ENCODE results near the gene DCP2. TPM values are rescaled to one million over a fixed set of nuclear protein-coding genes. Genes with fewer than 3 reads are reported as not detected.

The DCP2 gene
- total RNA-seq = 78.9 and 82.5 TPM in 2 replicates

GRCh38 chr5:112976432-112977309 is at the start of gene DCP2:
Gene DCP2 (plus strand): TSS chr5:112976798. CDS start chr5:112976934, 136 bp downstream.
- peak; percentile 96 for DNase-seq (ENCODE audit: low spot score)
- Mint-ChIP-seq H3K9me3 (no peaks in the 10 kb centered on the region), H3K27me3 (ENCODE audit: insufficient read depth) (no peaks in the 10 kb centered on the region), H3K4me1 (ENCODE audit: low read depth) (peaks cover 32% of the 10 kb centered on the region), H3K36me3 (ENCODE audit: low read depth) (peaks cover 2% of the 10 kb centered on the region), H3K4me3 (peak within 1 kb of the TSS; percentile 93), H3K27ac (peak within 1 kb of the TSS; percentile 93)
- intact Hi-C loops (cut with micrococcal nuclease) = loop anchor here (1.0 to 5.0 kb wide), 9 partner anchors 12 to 814 kb away; partner anchors contain the start of genes REEP5, SRP19 and YTHDC2

- H3K4me3 Mint-ChIP-seq = peak overlapping the region; percentile 43
- peaks cover 46% of the 10 kb centered on the region for H3K4me1 Mint-ChIP-seq (ENCODE audit: low read depth)
- H3K27me3 Mint-ChIP-seq (ENCODE audit: insufficient read depth) = peaks cover 2% of the 10 kb centered on the region
- H3K36me3 Mint-ChIP-seq (ENCODE audit: low read depth) = peaks cover 6% of the 10 kb centered on the region
- H3K9me3 Mint-ChIP-seq = peaks cover 4% of the 10 kb centered on the region
- intact Hi-C loops (cut with micrococcal nuclease) = loop anchor here (1.0 kb wide), 1 partner anchor 7 kb away; the partner anchor contains the start of gene REEP5
- peak overlapping the region; percentile 51 for H3K27ac Mint-ChIP-seq
- DNase-seq (ENCODE audit: low spot score) = no peak
Measured at GRCh38 chr5:112929336-112930081, 47.1 kb upstream of the DCP2 start.

- intact Hi-C loops (cut with micrococcal nuclease) = loop anchor here (1.0 kb wide), 1 partner anchor 8 kb away; the partner anchor contains the start of gene REEP5
- Mint-ChIP-seq H3K4me3 (peak overlapping the region; percentile 34), H3K4me1 (ENCODE audit: low read depth) (peaks cover 48% of the 10 kb centered on the region), H3K36me3 (ENCODE audit: low read depth) (peaks cover 6% of the 10 kb centered on the region), H3K27me3 (ENCODE audit: insufficient read depth) (peaks cover 2% of the 10 kb centered on the region), H3K9me3 (peaks cover 4% of the 10 kb centered on the region), H3K27ac (peak overlapping the region; percentile 51)
- no peak for DNase-seq (ENCODE audit: low spot score)
Measured at GRCh38 chr5:112930082-112930344, 46.6 kb upstream of the DCP2 start.

GRCh38 chr5:112931473-112931872 is 45.1 kb upstream of the DCP2 start:
- peaks cover 6% of the 10 kb centered on the region for H3K36me3 Mint-ChIP-seq (ENCODE audit: low read depth)

DNA sequence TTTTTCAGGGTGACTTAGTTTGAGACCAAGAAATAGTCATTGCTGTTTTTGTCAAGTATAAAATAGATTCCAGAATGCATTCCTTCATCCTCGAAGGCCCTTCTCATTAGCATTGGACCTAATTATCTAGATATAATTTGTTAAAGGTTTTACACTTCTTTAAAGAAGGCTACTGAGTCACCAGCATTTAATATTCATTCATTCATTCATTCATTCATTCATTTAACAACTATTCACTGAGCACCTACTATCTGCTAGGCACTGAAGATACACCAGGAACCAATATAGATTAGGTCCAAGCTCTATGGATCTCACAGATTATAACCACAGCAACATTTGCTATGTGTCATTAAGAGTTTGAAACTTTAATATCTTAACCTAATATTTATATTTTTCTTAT is 43.5 kb upstream of the DCP2 start:
- peaks cover 3% of the 10 kb centered on the region for H3K36me3 Mint-ChIP-seq (ENCODE audit: low read depth)
- peaks cover 4% of the 10 kb centered on the region for H3K9me3 Mint-ChIP-seq
- no peak overlapping the region for H3K27ac Mint-ChIP-seq
- intact Hi-C loops (cut with micrococcal nuclease) = no loop called here
- peaks cover 44% of the 10 kb centered on the region for H3K4me1 Mint-ChIP-seq (ENCODE audit: low read depth)
- no peak for DNase-seq (ENCODE audit: low spot score)
- peaks cover 2% of the 10 kb centered on the region for H3K27me3 Mint-ChIP-seq (ENCODE audit: insufficient read depth)
- H3K4me3 Mint-ChIP-seq = no peak overlapping the region

More at GRCh38 chr5:112931473-112931872, 45.1 kb upstream of the DCP2 start:
- H3K27me3 Mint-ChIP-seq (ENCODE audit: insufficient read depth) = peaks cover 2% of the 10 kb centered on the region
- H3K4me3 Mint-ChIP-seq = no peak overlapping the region
- peaks cover 48% of the 10 kb centered on the region for H3K4me1 Mint-ChIP-seq (ENCODE audit: low read depth)
- intact Hi-C loops (cut with micrococcal nuclease) = no loop called here
- no peak overlapping the region for H3K27ac Mint-ChIP-seq
- no peak for DNase-seq (ENCODE audit: low spot score)
- peaks cover 4% of the 10 kb centered on the region for H3K9me3 Mint-ChIP-seq

DNA sequence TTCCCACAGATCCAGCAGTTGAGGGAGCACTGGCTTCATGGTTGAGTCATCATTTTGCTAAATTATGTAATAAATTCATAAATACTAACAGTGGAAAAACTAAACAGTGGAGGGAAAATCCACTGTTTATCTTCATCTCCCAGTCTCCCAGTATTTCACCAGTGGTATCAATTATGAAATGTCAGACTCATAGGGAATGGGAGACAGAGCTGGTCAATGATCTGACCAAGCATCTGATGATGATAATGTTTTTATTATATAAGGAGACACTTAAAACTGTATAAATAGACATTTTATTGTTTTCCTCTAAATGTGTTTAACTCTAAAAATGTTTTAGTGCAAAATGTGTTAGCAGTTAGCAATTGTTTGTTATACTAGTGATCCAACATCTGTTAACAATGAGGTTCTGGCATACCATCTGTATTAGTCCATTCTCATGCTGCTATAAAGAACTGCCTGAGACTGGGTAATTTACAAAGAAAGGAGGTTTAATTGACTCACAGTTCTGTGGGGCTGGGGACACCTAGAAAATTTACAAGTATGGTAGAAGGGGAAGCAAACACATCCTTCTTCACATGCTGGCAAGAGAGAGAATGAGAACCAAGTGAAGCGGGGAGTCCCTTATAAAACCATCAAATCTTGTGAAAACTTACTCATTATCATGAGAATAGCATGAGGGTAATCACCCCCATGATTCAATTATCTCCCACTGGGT is 42.8 kb upstream of the DCP2 start:
- intact Hi-C loops (cut with micrococcal nuclease) = no loop called here
- Mint-ChIP-seq H3K36me3 (ENCODE audit: low read depth) (peaks cover 3% of the 10 kb centered on the region), H3K27ac (no peak overlapping the region), H3K4me3 (no peak overlapping the region), H3K9me3 (peaks cover 4% of the 10 kb centered on the region), H3K4me1 (ENCODE audit: low read depth) (peaks cover 37% of the 10 kb centered on the region), H3K27me3 (ENCODE audit: insufficient read depth) (peaks cover 3% of the 10 kb centered on the region)
- DNase-seq (ENCODE audit: low spot score) = no peak

GRCh38 chr5:112934366-112934663 is 42.3 kb upstream of the DCP2 start:
- H3K9me3 Mint-ChIP-seq = peaks cover 4% of the 10 kb centered on the region
- peaks cover 32% of the 10 kb centered on the region for H3K4me1 Mint-ChIP-seq (ENCODE audit: low read depth)
- peaks cover 3% of the 10 kb centered on the region for H3K27me3 Mint-ChIP-seq (ENCODE audit: insufficient read depth)
- peaks cover 3% of the 10 kb centered on the region for H3K36me3 Mint-ChIP-seq (ENCODE audit: low read depth)
- H3K4me3 Mint-ChIP-seq = no peak overlapping the region
- no peak overlapping the region for H3K27ac Mint-ChIP-seq
- no peak for DNase-seq (ENCODE audit: low spot score)
- intact Hi-C loops (cut with micrococcal nuclease) = no loop called here

GRCh38 chr5:112935675-112936074 is 40.9 kb upstream of the DCP2 start:
- Mint-ChIP-seq H3K36me3 (ENCODE audit: low read depth) (peaks cover 3% of the 10 kb centered on the region), H3K4me1 (ENCODE audit: low read depth) (peaks cover 19% of the 10 kb centered on the region), H3K27ac (no peak overlapping the region), H3K4me3 (no peak overlapping the region), H3K27me3 (ENCODE audit: insufficient read depth) (peaks cover 3% of the 10 kb centered on the region), H3K9me3 (peaks cover 4% of the 10 kb centered on the region)
- intact Hi-C loops (cut with micrococcal nuclease) = no loop called here
- DNase-seq (ENCODE audit: low spot score) = no peak

DNA sequence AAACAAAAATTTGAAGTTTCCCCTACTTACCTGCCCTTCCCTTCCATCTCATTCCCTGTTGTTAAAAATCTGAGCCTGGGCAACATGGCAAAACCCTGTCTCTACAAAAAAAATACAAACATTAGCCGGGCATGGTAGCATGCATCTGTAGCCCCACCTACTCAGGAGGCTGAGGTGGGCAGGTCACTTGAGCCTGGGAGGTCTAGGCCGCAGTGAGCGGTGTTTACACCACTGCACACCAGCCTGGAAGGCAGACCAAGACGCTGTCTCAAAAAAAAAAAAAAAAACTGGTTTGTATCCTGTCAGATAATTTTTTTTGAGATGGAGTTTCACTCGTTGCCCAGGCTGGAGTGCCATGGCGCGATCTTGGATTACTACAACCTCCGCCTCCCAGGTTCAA is 38.3 kb upstream of the DCP2 start:
- H3K27ac Mint-ChIP-seq = no peak overlapping the region
- intact Hi-C loops (cut with micrococcal nuclease) = no loop called here
- H3K4me1 Mint-ChIP-seq (ENCODE audit: low read depth) = peaks cover 10% of the 10 kb centered on the region
- H3K27me3 Mint-ChIP-seq (ENCODE audit: insufficient read depth) = peaks cover 6% of the 10 kb centered on the region
- H3K36me3 Mint-ChIP-seq (ENCODE audit: low read depth) = peaks cover 3% of the 10 kb centered on the region
- no peak for DNase-seq (ENCODE audit: low spot score)
- peaks cover 4% of the 10 kb centered on the region for H3K9me3 Mint-ChIP-seq
- H3K4me3 Mint-ChIP-seq = no peak overlapping the region

DNA sequence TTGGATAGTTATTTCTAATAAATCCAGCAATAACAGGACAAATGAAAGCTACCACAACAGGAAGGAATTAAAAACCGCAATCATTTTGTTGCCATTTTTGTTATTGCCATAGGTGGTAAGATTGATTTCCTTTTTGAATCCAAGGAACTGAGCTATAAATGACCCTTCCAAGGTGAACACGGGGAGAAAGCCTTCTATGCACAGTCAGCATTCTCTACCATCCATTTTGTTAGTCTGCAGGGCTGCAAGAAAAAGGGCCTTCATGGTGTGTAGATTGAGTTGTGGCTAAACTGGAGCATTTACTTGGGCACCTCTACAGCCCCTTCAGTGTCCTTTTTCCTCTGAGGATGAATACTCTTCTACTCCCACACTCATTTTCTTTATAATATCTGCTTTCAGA is 35.9 kb upstream of the DCP2 start:
- no peak overlapping the region for H3K4me3 Mint-ChIP-seq
- no peaks in the 10 kb centered on the region for H3K36me3 Mint-ChIP-seq (ENCODE audit: low read depth)
- no peak for DNase-seq (ENCODE audit: low spot score)
- peaks cover 11% of the 10 kb centered on the region for H3K27me3 Mint-ChIP-seq (ENCODE audit: insufficient read depth)
- H3K27ac Mint-ChIP-seq = no peak overlapping the region
- no peaks in the 10 kb centered on the region for H3K9me3 Mint-ChIP-seq
- peaks cover under 1% of the 10 kb centered on the region for H3K4me1 Mint-ChIP-seq (ENCODE audit: low read depth)
- intact Hi-C loops (cut with micrococcal nuclease) = no loop called here

GRCh38 chr5:112948458-112948857 is 28.1 kb upstream of the DCP2 start:
- no peak overlapping the region for H3K27ac Mint-ChIP-seq
- H3K4me3 Mint-ChIP-seq = no peak overlapping the region
- no peaks in the 10 kb centered on the region for H3K9me3 Mint-ChIP-seq
- H3K36me3 Mint-ChIP-seq (ENCODE audit: low read depth) = no peaks in the 10 kb centered on the region
- peaks cover 11% of the 10 kb centered on the region for H3K4me1 Mint-ChIP-seq (ENCODE audit: low read depth)
- H3K27me3 Mint-ChIP-seq (ENCODE audit: insufficient read depth) = peaks cover 15% of the 10 kb centered on the region
- intact Hi-C loops (cut with micrococcal nuclease) = no loop called here
- no peak for DNase-seq (ENCODE audit: low spot score)

DNA sequence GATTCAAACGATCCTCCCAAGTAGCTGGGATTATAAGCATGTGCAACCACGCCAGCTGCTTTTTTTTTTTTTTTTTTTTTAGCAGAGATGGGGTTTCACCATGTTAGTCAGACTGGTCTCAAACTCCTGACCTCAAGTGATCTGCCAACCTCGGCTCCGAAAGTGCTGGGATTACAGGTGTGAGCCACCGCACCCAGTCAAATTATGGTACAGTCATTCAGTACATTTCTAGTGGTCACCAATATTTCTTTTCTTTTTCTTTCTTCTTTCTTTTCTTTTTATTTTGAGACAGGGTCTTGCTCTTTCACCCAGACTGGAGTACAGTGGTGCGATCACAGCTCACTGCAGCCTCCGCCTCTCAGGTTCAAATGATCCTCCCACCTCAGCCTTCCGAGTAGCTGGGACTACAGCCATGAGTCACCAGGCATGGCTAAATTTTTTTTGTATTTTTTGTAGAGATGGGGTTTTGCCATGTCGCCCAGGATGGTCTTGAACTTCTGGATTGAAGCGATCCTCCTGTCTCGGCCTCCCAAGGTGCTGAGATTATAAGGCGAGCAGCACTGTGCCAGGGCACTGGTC is 25.4 kb upstream of the DCP2 start:
- DNase-seq (ENCODE audit: low spot score) = no peak
- H3K4me1 Mint-ChIP-seq (ENCODE audit: low read depth) = peaks cover 6% of the 10 kb centered on the region
- peaks cover 9% of the 10 kb centered on the region for H3K27me3 Mint-ChIP-seq (ENCODE audit: insufficient read depth)
- no peak overlapping the region for H3K27ac Mint-ChIP-seq
- intact Hi-C loops (cut with micrococcal nuclease) = no loop called here
- no peaks in the 10 kb centered on the region for H3K9me3 Mint-ChIP-seq
- no peaks in the 10 kb centered on the region for H3K36me3 Mint-ChIP-seq (ENCODE audit: low read depth)
- no peak overlapping the region for H3K4me3 Mint-ChIP-seq
